HG03196 (cell line): ENCODE measurements around the gene GPR39.

Source experiments
- ATAC-seq: cut with Tn5 transposase; IDR thresholded peaks from one replicate; pipeline ENCODE4 v1.9.1; 2021; ENCODE audit not compliant: unreplicated experiment

Gene GPR39

GRCh38 chr2:132441051-132441450 lies 24.4 kb downstream of the GPR39 start:
- no peak for ATAC-seq

- no peak for ATAC-seq
Measured at GRCh38 chr2:132442278-132442677, 25.7 kb downstream of the GPR39 start.

GRCh38 chr2:132443106-132443505 lies 26.5 kb downstream of the GPR39 start:
- no peak for ATAC-seq

- no peak for ATAC-seq
Measured at GRCh38 chr2:132446444-132446843, 29.8 kb downstream of the GPR39 start.

- ATAC-seq, result no peak
Measured at GRCh38 chr2:132448331-132448730, 31.7 kb downstream of the GPR39 start.

GRCh38 chr2:132448771-132449170 lies 32.2 kb downstream of the GPR39 start:
- ATAC-seq, result no peak

GRCh38 chr2:132449868-132450267 lies 33.3 kb downstream of the GPR39 start:
- ATAC-seq, result no peak

- ATAC-seq, result no peak
Measured at GRCh38 chr2:132460781-132461180, 44.2 kb downstream of the GPR39 start.

- no peak for ATAC-seq
Measured at GRCh38 chr2:132462236-132462635, 45.6 kb downstream of the GPR39 start.

- no peak for ATAC-seq
Measured at GRCh38 chr2:132463719-132464118, 47.1 kb downstream of the GPR39 start.

GRCh38 chr2:132465917-132466316 lies 49.3 kb downstream of the GPR39 start:
- ATAC-seq, result no peak

- ATAC-seq, result no peak
Measured at GRCh38 chr2:132466428-132467028, 49.9 kb downstream of the GPR39 start.

GRCh38 chr2:132468821-132469675 lies 52.4 kb downstream of the GPR39 start:
- no peak for ATAC-seq

GRCh38 chr2:132470746-132471145 lies 54.1 kb downstream of the GPR39 start:
- no peak for ATAC-seq

GRCh38 chr2:132473174-132473883 lies 56.7 kb downstream of the GPR39 start:
- no peak for ATAC-seq

- ATAC-seq, result no peak
Measured at GRCh38 chr2:132475615-132476014, 59.0 kb downstream of the GPR39 start.

GRCh38 chr2:132477436-132477835 lies 60.8 kb downstream of the GPR39 start:
- ATAC-seq, result no peak

GRCh38 chr2:132477962-132478361 lies 61.4 kb downstream of the GPR39 start:
- no peak for ATAC-seq

GRCh38 chr2:132478461-132479105 lies 62.0 kb downstream of the GPR39 start:
- ATAC-seq, result no peak

- no peak for ATAC-seq
Measured at GRCh38 chr2:132479155-132479554, 62.5 kb downstream of the GPR39 start.

GRCh38 chr2:132482821-132483220 lies 66.2 kb downstream of the GPR39 start:
- ATAC-seq, result no peak
